Measurements from ENCODE around the gene PPP1R15B. TPM values are rescaled to one million over a fixed set of nuclear protein-coding genes. Genes with fewer than 3 reads are reported as not detected.

The PPP1R15B gene
- total RNA-seq, result 10 to 100 TPM; 62.5 to 70.6 TPM

DNA sequence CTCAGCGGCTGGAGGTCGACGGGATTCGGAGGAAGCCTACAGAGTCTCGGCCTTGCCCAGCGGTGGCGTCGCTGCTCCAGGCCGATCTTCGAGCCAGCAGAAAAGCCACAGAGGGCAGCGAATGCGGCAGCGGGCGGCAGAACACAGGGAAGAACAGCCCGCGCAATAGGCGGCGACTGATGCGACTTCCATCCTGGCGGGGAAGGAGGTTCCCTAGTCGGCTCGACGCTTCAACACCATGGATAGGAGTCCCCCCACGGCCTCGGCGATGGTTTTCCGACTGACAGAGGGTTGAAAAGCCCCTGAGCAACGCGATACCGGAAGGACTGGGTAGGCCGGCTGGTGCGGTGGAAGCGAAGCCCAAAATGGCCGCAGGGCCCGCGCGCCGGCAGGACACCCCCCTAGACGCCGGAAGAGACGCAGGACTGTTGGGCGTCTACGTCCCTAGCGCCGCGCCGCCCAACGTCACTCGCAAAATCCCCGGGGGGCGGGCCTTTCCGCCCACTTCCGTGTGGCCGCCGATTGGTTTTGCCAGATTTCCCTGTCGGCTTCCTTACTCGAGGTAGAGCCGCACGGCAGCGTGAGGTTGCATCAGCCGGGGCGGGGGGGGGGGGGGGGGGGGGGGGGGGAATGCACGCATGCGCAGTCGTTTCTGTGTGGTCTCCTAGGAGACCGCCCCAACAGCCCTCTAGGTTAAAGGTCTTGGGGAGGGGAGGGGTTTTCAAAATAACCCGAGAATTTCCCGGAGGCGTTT lies at the start of gene PPP1R15B:
PPP1R15B (minus strand) TSS at position 367 of the 754 bp plus-strand sequence. CDS start 406 bp downstream, outside the sequence.
- POLR2A ChIA-PET, result interaction anchor here (0.7 to 1.6 kb wide), 2 partner anchors 93 to 105 kb away, joined by 6 to 11 read pairs; partner anchors contain the start of gene MDM4
- Mint-ChIP-seq H3K4me1 (peaks cover 16% of the 10 kb centered on the region), H3K4me3 (peak within 1 kb of the TSS; percentile 99), H3K36me3 (ENCODE audit: low read depth) (peaks cover 40% of the 10 kb centered on the region), H3K27me3 (no peaks in the 10 kb centered on the region), H3K27ac (peak within 1 kb of the TSS; percentile 99), H3K9me3 (no peaks in the 10 kb centered on the region)
- DNase-seq, result peak; percentile 97
- CTCF ChIA-PET, result interaction anchor here (2.9 kb wide), 1 partner anchor 13 kb away, joined by 16 read pairs; no protein-coding TSS in a partner anchor

GRCh38 chr1:204460346-204460745 lies 48.7 kb upstream of the PPP1R15B start:
- H3K27ac Mint-ChIP-seq, result peak overlapping the region; percentile 91
- CTCF ChIA-PET, result interaction anchor here (1.2 to 12.0 kb wide), 2 partner anchors 12 to 17 kb away, joined by 3 to 102 read pairs; no protein-coding TSS in a partner anchor
- H3K9me3 Mint-ChIP-seq, result no peaks in the 10 kb centered on the region
- POLR2A ChIA-PET, result no interaction called here
- H3K4me1 Mint-ChIP-seq, result peaks cover 60% of the 10 kb centered on the region
- H3K36me3 Mint-ChIP-seq (ENCODE audit: low read depth), result peaks cover 36% of the 10 kb centered on the region
- no peak for DNase-seq
- no peak overlapping the region for H3K4me3 Mint-ChIP-seq
- H3K27me3 Mint-ChIP-seq, result no peaks in the 10 kb centered on the region

DNA sequence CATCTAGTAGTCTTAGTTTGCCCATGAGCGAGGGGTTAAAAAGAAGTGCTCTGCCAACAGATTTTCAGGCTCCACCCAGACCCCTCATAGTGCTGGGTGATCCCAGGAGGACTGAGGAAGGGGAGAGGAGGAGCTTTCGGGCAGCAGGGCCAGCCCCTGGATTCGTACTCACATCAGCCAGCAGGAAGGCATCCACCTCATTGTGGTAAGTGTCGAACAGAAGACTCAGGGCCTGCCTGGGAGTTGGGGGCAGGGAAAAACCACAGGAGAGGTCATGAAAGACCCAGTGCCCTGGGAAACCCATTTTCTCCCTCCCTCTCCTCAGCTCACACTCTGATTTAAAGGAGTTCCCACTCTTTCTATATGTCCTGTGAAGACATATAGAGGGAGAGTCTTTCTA lies 48.1 kb upstream of the PPP1R15B start:
- H3K36me3 Mint-ChIP-seq (ENCODE audit: low read depth), result peaks cover 39% of the 10 kb centered on the region
- CTCF ChIA-PET, result interaction anchor here (12.0 kb wide), 1 partner anchor 11 kb away, joined by 102 read pairs; no protein-coding TSS in a partner anchor

GRCh38 chr1:204457666-204458065 lies 46.0 kb upstream of the PPP1R15B start:
- CTCF ChIA-PET, result interaction anchor here (0.5 to 12.0 kb wide), 3 partner anchors 9 to 55 kb away, joined by 3 to 102 read pairs (median 3); no protein-coding TSS in a partner anchor
- Mint-ChIP-seq H3K27me3 (no peaks in the 10 kb centered on the region), H3K27ac (no peak overlapping the region), H3K4me3 (no peak overlapping the region), H3K9me3 (no peaks in the 10 kb centered on the region), H3K4me1 (peaks cover 48% of the 10 kb centered on the region), H3K36me3 (ENCODE audit: low read depth) (peaks cover 46% of the 10 kb centered on the region)
- POLR2A ChIA-PET, result no interaction called here
- DNase-seq, result no peak

More for the DNA sequence above, 48.1 kb upstream of the PPP1R15B start:
- POLR2A ChIA-PET, result no interaction called here
- Mint-ChIP-seq H3K9me3 (no peaks in the 10 kb centered on the region), H3K27me3 (no peaks in the 10 kb centered on the region), H3K27ac (peak overlapping the region; percentile 67), H3K4me3 (no peak overlapping the region), H3K4me1 (peaks cover 54% of the 10 kb centered on the region)
- no peak for DNase-seq

- POLR2A ChIA-PET, result no interaction called here
- CTCF ChIA-PET, result interaction anchor here (0.5 to 12.0 kb wide), 4 partner anchors 8 to 50 kb away, joined by 3 to 102 read pairs (median 4); no protein-coding TSS in a partner anchor
- Mint-ChIP-seq H3K27me3 (no peaks in the 10 kb centered on the region), H3K4me1 (peaks cover 42% of the 10 kb centered on the region), H3K9me3 (no peaks in the 10 kb centered on the region), H3K27ac (peak overlapping the region; percentile 73), H3K36me3 (ENCODE audit: low read depth) (peaks cover 46% of the 10 kb centered on the region), H3K4me3 (no peak overlapping the region)
- DNase-seq, result no peak
These were observed 45.3 kb upstream of the PPP1R15B start for GRCh38 chr1:204456826-204457442.

- no peak overlapping the region for H3K27ac Mint-ChIP-seq
- peaks cover 40% of the 10 kb centered on the region for H3K36me3 Mint-ChIP-seq (ENCODE audit: low read depth)
- no peak overlapping the region for H3K4me3 Mint-ChIP-seq
- H3K9me3 Mint-ChIP-seq, result no peaks in the 10 kb centered on the region
- POLR2A ChIA-PET, result no interaction called here
- no peaks in the 10 kb centered on the region for H3K27me3 Mint-ChIP-seq
- CTCF ChIA-PET, result interaction anchor here (1.6 to 12.0 kb wide), 2 partner anchors 7 kb away, joined by 7 to 102 read pairs; no protein-coding TSS in a partner anchor
- H3K4me1 Mint-ChIP-seq, result peaks cover 38% of the 10 kb centered on the region
- no peak for DNase-seq
These were observed 44.2 kb upstream of the PPP1R15B start for GRCh38 chr1:204455831-204456145.

GRCh38 chr1:204455063-204455830 lies 43.6 kb upstream of the PPP1R15B start:
- DNase-seq, result no peak
- POLR2A ChIA-PET, result no interaction called here
- H3K27ac Mint-ChIP-seq, result no peak overlapping the region
- no peaks in the 10 kb centered on the region for H3K9me3 Mint-ChIP-seq
- CTCF ChIA-PET, result interaction anchor here (1.3 to 12.0 kb wide), 4 partner anchors 7 to 17 kb away, joined by 4 to 102 read pairs (median 6); no protein-coding TSS in a partner anchor
- no peaks in the 10 kb centered on the region for H3K27me3 Mint-ChIP-seq
- H3K4me3 Mint-ChIP-seq, result no peak overlapping the region
- H3K36me3 Mint-ChIP-seq (ENCODE audit: low read depth), result peaks cover 38% of the 10 kb centered on the region
- H3K4me1 Mint-ChIP-seq, result peaks cover 36% of the 10 kb centered on the region

DNA sequence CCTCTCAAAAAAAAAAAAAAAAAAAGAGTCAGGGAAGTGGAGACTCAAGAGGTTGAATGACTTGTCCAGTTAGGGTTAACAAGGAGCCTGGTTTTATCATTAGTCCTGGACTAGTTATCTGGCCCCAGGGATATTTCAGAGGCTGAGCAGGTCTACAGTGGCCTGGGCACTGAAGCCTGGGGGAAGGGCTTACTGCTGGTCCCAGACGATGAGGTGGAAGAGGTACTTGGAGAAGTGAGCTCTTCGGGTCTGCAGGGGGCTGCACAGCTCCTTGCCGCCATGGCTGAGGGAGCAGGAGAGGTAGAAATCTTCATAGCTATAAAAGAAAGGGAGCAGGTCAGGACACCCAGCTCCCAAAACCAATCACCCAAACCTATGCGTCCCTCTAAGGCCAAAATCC lies 42.9 kb upstream of the PPP1R15B start:
- POLR2A ChIA-PET, result interaction anchor here (0.6 kb wide), 1 partner anchor 16 kb away, joined by 3 read pairs; no protein-coding TSS in a partner anchor
- Mint-ChIP-seq H3K9me3 (no peaks in the 10 kb centered on the region), H3K27ac (peak overlapping the region; percentile 71), H3K36me3 (ENCODE audit: low read depth) (peaks cover 31% of the 10 kb centered on the region), H3K4me1 (peaks cover 36% of the 10 kb centered on the region), H3K27me3 (no peaks in the 10 kb centered on the region), H3K4me3 (no peak overlapping the region)
- DNase-seq, result no peak
- CTCF ChIA-PET, result interaction anchor here (0.6 to 1.6 kb wide), 4 partner anchors 8 to 16 kb away, joined by 4 to 7 read pairs (median 6); no protein-coding TSS in a partner anchor

DNA sequence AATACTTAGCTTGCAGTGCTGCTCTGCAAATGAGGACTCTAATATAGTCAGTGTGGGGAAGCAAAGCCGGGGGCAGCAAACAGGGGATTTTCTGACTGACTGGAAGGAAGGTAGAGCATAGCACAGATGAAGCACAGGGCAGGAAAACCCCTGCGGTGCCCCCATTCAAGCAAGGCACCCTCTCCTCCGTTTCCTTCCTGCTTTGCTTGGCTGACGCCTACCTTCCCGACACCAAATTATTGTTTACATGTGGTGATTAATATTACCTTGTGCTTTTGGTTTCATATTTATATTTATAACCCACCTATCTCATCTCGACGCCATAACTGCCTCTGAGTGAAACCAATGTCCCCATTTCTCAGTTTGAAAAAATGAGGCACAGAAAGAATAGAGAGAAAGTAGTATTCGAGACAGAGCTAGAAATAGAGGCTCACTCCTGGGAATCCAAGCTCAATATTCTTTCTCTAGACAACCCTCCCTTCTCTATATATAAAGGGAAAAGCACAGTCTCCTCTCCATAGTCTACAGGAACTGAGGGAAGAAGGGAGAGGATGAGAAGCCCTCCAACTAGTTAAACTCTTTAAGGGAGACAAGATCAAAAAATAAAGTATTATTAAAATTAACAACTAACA lies 41.6 kb upstream of the PPP1R15B start:
- DNase-seq, result peak; percentile 69
- POLR2A ChIA-PET, result interaction anchor here (0.9 kb wide), 1 partner anchor 41 kb away, joined by 12 read pairs; no protein-coding TSS in a partner anchor
- CTCF ChIA-PET, result interaction anchor here (0.6 to 3.3 kb wide), 9 partner anchors 10 to 1418 kb away, joined by 3 to 12 read pairs (median 4); partner anchors contain the start of gene PIK3C2B
- Mint-ChIP-seq H3K27me3 (no peaks in the 10 kb centered on the region), H3K4me1 (peaks cover 44% of the 10 kb centered on the region), H3K4me3 (peak overlapping the region; percentile 26), H3K27ac (peak overlapping the region; percentile 87), H3K36me3 (ENCODE audit: low read depth) (peaks cover 26% of the 10 kb centered on the region), H3K9me3 (no peaks in the 10 kb centered on the region)

GRCh38 chr1:204451352-204452124 lies 39.9 kb upstream of the PPP1R15B start:
- Mint-ChIP-seq H3K36me3 (ENCODE audit: low read depth) (peaks cover 26% of the 10 kb centered on the region), H3K27ac (no peak overlapping the region)

GRCh38 chr1:204450461-204451257 lies 39.0 kb upstream of the PPP1R15B start:
- Mint-ChIP-seq H3K4me1 (peaks cover 49% of the 10 kb centered on the region), H3K27me3 (no peaks in the 10 kb centered on the region), H3K9me3 (no peaks in the 10 kb centered on the region), H3K4me3 (no peak overlapping the region), H3K36me3 (ENCODE audit: low read depth) (peaks cover 29% of the 10 kb centered on the region), H3K27ac (peak overlapping the region; percentile 60)
- CTCF ChIA-PET, result interaction anchor here (0.6 to 8.1 kb wide), 9 partner anchors 9 to 56 kb away, joined by 3 to 102 read pairs (median 4); partner anchors contain the start of gene PIK3C2B
- no peak for DNase-seq
- POLR2A ChIA-PET, result no interaction called here

More at GRCh38 chr1:204451352-204452124, 39.9 kb upstream of the PPP1R15B start:
- ChIA-PET POLR2A (no interaction called here), CTCF (interaction anchor here (0.6 to 8.1 kb wide), 11 partner anchors 8 to 322 kb away, joined by 3 to 102 read pairs (median 4); partner anchors contain the start of gene PIK3C2B)
- Mint-ChIP-seq H3K9me3 (no peaks in the 10 kb centered on the region), H3K4me1 (peaks cover 46% of the 10 kb centered on the region), H3K4me3 (no peak overlapping the region), H3K27me3 (no peaks in the 10 kb centered on the region)
- DNase-seq, result no peak

Measured in activated CD4-positive, alpha-beta T cell treated with anti-CD3 and anti-CD28 coated beads, Interleukin-2, amount 10 ng/mL, durations not matched to agents 7 days and 5 days (primary cell).